Upper lobe of left lung (tissue), 6 donors: Measurements from ENCODE around the gene RDH14. TPM values are rescaled to one million over a fixed set of nuclear protein-coding genes. Genes with fewer than 3 reads are reported as not detected.

Source experiments
- ATAC-seq, 2 donors: fragments of 200-7000 bp; cut with Tn5 transposase; one replicate each; pipeline ENCODE4 v1.9.1; 2022; ENCODE audit warnings: mild to moderate bottlenecking in 2 of 2, moderate library complexity in 2 of 2; ENCODE audit not compliant: low FRiP score in 2 of 2
- DNase-seq, 2 donors: peaks; one replicate each; pipeline ENCODE4 v3.0.0-alpha.2; 2019 to 2020
- H3K27ac ChIP-seq, 4 donors: fragments of 200-600 bp; sonication (generic); one replicate each; pipeline ENCODE4 v1.5.1; 2016 to 2019
- H3K27me3 ChIP-seq, 4 donors: fragments of 200-600 bp; sonication (generic); one replicate each; pipeline ENCODE4 v1.5.1; 2017 to 2019
- H3K36me3 ChIP-seq, 4 donors: fragments of 200-600 bp; sonication (generic); one replicate each; pipeline ENCODE4 v1.5.1; 2016 to 2019
- H3K4me1 ChIP-seq, 4 donors: fragments of 200-600 bp; sonication (generic); one replicate each; pipeline ENCODE4 v1.5.1; 2018 to 2019
- H3K4me3 ChIP-seq, 4 donors: fragments of 200-600 bp; sonication (generic); one replicate each; pipeline ENCODE4 v1.5.1; 2017 to 2019; ENCODE audit warnings: mild to moderate bottlenecking in 2 of 4, moderate library complexity in 1 of 4
- H3K9me3 ChIP-seq, 4 donors: fragments of 200-600 bp; sonication (generic); one replicate each; pipeline ENCODE4 v1.5.1; 2018 to 2019
- CTCF ChIP-seq, 6 experiments: fragments of 450-650 bp in 4 of 6; fragments of 200-600 bp in 2 of 6; sonication (generic) in 2 of 6; IDR thresholded peaks; one replicate each; pipeline ENCODE4 v1.5.1; 2016 to 2019; ENCODE audit warnings: antibody characterized with exemption in 6 of 6
- EP300 ChIP-seq, 4 donors: sonication (generic); formaldehyde crosslinking; IDR thresholded peaks; one replicate each; pipeline ENCODE4 v1.5.1; 2017; ENCODE audit warnings: antibody characterized with exemption in 4 of 4, control low read depth in 2 of 4
- POLR2A ChIP-seq, 4 donors: fragments of 450-650 bp; IDR thresholded peaks; one replicate each; pipeline ENCODE4 v1.5.1; 2016 to 2017; ENCODE audit warnings: antibody characterized with exemption in 4 of 4, mild to moderate bottlenecking in 2 of 4
- POLR2AphosphoS5 ChIP-seq, 2 donors: sonication (generic); formaldehyde crosslinking; IDR thresholded peaks; one replicate each; pipeline ENCODE4 v1.5.1; 2017; ENCODE audit warnings: antibody characterized with exemption in 2 of 2
- WGBS, 2 donors: methylation state at CpG; one replicate each; pipeline ENCODE4 v1.1.5; 2017 to 2018; 5-methylcytosine and 5-hydroxymethylcytosine counted together
- total RNA-seq, 6 donors: library from RNA; depleted of rRNA in 4 of 6; stranded (reverse); fragments of >200 nt in 4 of 6; gene quantifications; one replicate each; pipeline versions ENCODE4 v1.1.0 to v1.2.1, GENCODE V29; 2016 to 2021
- donor health status: DM: no; HTN: no; CAD: no; lungs with moderate emphysema.
- donor health status: DM: no; HTN: yes; CAD: no; lungs with severe emphysema.

The RDH14 gene
- total RNA-seq, 6 donors from 2014 or later: 16.2 to 35.2 (median 26.8) TPM

GRCh38 chr2:18544171-18544570 is 16.3 kb downstream of the RDH14 start:
- no peaks in the 10 kb centered on the region for H3K27me3 ChIP-seq
- TF ChIP-seq POLR2AphosphoS5 (IDR thresholded peaks at IDR 0.05) (no peak), CTCF (IDR thresholded peaks at IDR 0.05) (no peak), EP300 (IDR thresholded peaks at IDR 0.05) (no peak), POLR2A (IDR thresholded peaks at IDR 0.05) (no peak)
- DNase-seq (no peak), ATAC-seq (no peak)
- WGBS, 2 donors: 82 to 86% methylated on average over 3 of the region's 3 CpGs
- H3K36me3 ChIP-seq: no peaks in the 10 kb centered on the region
- no peaks in the 10 kb centered on the region for H3K9me3 ChIP-seq
- H3K4me1 ChIP-seq: peaks cover 4 to 9% (median 5%) of the 10 kb centered on the region in 4 donors
- no peak overlapping the region for H3K27ac ChIP-seq
- H3K4me3 ChIP-seq: no peak overlapping the region

DNA sequence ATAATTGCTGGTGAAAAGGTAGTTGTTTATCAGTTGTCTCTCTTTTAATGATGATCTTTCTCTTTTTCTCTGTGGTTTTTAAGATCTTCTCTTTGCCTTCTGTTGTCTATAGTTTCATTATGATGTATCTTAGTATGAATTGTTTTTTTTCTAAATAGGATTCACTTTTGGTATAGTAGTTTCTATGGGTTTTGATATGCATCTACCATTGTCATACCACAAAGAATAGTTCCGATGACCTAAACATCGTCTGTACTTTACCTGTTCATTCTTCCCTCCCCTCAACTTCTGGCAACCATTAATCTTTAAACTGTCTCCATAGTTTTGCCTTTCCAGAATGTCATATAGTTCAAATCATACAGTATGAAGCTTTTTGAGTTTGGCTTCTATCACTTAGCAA is 19.6 kb downstream of the RDH14 start:
- TF ChIP-seq EP300 (IDR thresholded peaks at IDR 0.05): no peak
- TF ChIP-seq POLR2A (IDR thresholded peaks at IDR 0.05): no peak
- no peak for TF ChIP-seq CTCF (IDR thresholded peaks at IDR 0.05)
- TF ChIP-seq POLR2AphosphoS5 (IDR thresholded peaks at IDR 0.05): no peak
- H3K36me3 ChIP-seq: no peaks in the 10 kb centered on the region
- no peak for DNase-seq
- no peaks in the 10 kb centered on the region for H3K27me3 ChIP-seq
- no peaks in the 10 kb centered on the region for H3K9me3 ChIP-seq
- ATAC-seq: no peak
- no peak overlapping the region for H3K4me3 ChIP-seq
- H3K27ac ChIP-seq: no peak overlapping the region
- no peaks in the 10 kb centered on the region for H3K4me1 ChIP-seq
- WGBS, 2 donors: 76 to 90% methylated on average over 2 of the region's 2 CpGs

DNA sequence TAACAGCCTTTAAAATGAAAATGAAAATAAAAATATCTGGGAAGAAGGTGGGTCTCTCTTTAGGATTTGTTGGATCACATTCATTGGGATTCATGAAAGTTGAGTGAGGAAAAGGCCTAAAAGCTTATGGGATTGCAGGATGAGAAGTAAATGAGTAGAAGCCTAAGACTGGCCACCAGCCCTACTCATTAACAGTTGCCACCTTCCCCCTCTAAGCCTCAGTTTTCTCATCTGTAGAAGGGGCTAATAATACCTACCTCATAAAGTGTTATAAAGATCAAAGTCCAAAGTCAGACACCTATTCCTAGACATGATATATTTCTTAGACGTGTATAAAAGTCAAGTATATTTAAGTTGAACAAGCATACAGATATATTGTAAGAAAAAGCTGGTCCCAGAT is 23.8 kb downstream of the RDH14 start:
- Histone ChIP-seq H3K27me3 (no peaks in the 10 kb centered on the region), H3K9me3 (no peaks in the 10 kb centered on the region), H3K4me3 (no peak overlapping the region), H3K4me1 (no peaks in the 10 kb centered on the region), H3K36me3 (no peaks in the 10 kb centered on the region), H3K27ac (no peak overlapping the region)
- WGBS, 2 donors: 88 to 89% methylated on average over 1 of the region's 1 CpG
- no peak for DNase-seq
- TF ChIP-seq CTCF (IDR thresholded peaks at IDR 0.05) (no peak), POLR2AphosphoS5 (IDR thresholded peaks at IDR 0.05) (no peak), POLR2A (IDR thresholded peaks at IDR 0.05) (no peak), EP300 (IDR thresholded peaks at IDR 0.05) (no peak)
- no peak for ATAC-seq

- ATAC-seq (peak in 1 of 2 donors; percentile 48), DNase-seq (no peak)
- no peaks in the 10 kb centered on the region for H3K36me3 ChIP-seq
- no peaks in the 10 kb centered on the region for H3K4me1 ChIP-seq
- H3K9me3 ChIP-seq: no peaks in the 10 kb centered on the region
- no peak for TF ChIP-seq POLR2A (IDR thresholded peaks at IDR 0.05)
- no peak for TF ChIP-seq CTCF (IDR thresholded peaks at IDR 0.05)
- no peak for TF ChIP-seq POLR2AphosphoS5 (IDR thresholded peaks at IDR 0.05)
- TF ChIP-seq EP300 (IDR thresholded peaks at IDR 0.05): no peak
- no peak overlapping the region for H3K27ac ChIP-seq
- H3K27me3 ChIP-seq: no peaks in the 10 kb centered on the region
- no peak overlapping the region for H3K4me3 ChIP-seq
- 40 to 48% methylated on average over 7 of the region's 7 CpGs for WGBS, 2 donors
These were observed 24.4 kb downstream of the RDH14 start for GRCh38 chr2:18536100-18536499.

DNA sequence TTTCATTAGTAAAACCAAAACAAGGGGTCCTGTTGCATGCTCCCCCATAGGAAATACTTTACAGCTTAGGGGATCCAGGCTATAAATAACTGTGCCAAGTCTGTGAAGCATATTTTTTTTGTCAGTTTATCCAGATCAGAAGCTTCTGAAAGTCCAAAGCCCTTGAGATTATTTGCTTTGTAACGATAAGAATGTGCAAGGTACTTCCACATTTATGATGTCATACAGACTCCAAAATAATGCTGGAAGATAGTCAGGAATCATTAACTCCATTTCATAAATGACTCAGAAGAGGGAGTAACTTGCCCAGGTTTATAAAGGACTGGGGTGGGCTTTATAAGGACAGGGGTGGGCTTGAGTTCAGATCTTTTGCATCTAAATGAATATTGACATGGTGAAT is 29.3 kb downstream of the RDH14 start:
- Histone ChIP-seq H3K27me3 (no peaks in the 10 kb centered on the region), H3K4me1 (no peaks in the 10 kb centered on the region), H3K27ac (no peak overlapping the region), H3K9me3 (no peaks in the 10 kb centered on the region), H3K4me3 (no peak overlapping the region), H3K36me3 (no peaks in the 10 kb centered on the region)
- 57 to 59% methylated on average over 1 of the region's 1 CpG for WGBS, 2 donors
- ATAC-seq: no peak
- TF ChIP-seq CTCF (IDR thresholded peaks at IDR 0.05): no peak
- no peak for TF ChIP-seq EP300 (IDR thresholded peaks at IDR 0.05)
- no peak for TF ChIP-seq POLR2A (IDR thresholded peaks at IDR 0.05)
- no peak for TF ChIP-seq POLR2AphosphoS5 (IDR thresholded peaks at IDR 0.05)
- DNase-seq: no peak
